Osteocyte (in vitro differentiated cells): ENCODE measurements around the gene SKA1. TPM values are rescaled to one million over a fixed set of nuclear protein-coding genes. Genes with fewer than 3 reads are reported as not detected.
A peak's percentile ranks its signal among the peaks of the same experiment; 100 is the strongest.

ENCODE experiments used
- DNase-seq: peaks from one replicate; pipeline ENCODE4 v3.0.0; 2021; ENCODE audit warnings: mixed read lengths; ENCODE audit not compliant: unreplicated experiment; ENCODE audit errors: extremely low spot score
- H3K27ac Mint-ChIP-seq: one replicate; pipeline ENCODE4 v1.8.0; 2021; ENCODE audit warnings: mild to moderate bottlenecking, mixed read lengths; ENCODE audit not compliant: unreplicated experiment
- H3K27me3 Mint-ChIP-seq: one replicate; pipeline ENCODE4 v1.8.0; 2021; ENCODE audit warnings: mixed read lengths; ENCODE audit not compliant: unreplicated experiment
- H3K36me3 Mint-ChIP-seq: one replicate; pipeline ENCODE4 v1.8.0; 2021; ENCODE audit warnings: mixed read lengths; ENCODE audit not compliant: unreplicated experiment
- H3K4me1 Mint-ChIP-seq: one replicate; pipeline ENCODE4 v1.8.0; 2021; ENCODE audit warnings: mixed read lengths; ENCODE audit not compliant: unreplicated experiment
- H3K4me3 Mint-ChIP-seq: one replicate; pipeline ENCODE4 v1.8.0; 2021; ENCODE audit warnings: mild to moderate bottlenecking, moderate library complexity, mixed read lengths; ENCODE audit not compliant: unreplicated experiment
- H3K9me3 Mint-ChIP-seq: one replicate; pipeline ENCODE4 v1.8.0; 2021; ENCODE audit warnings: mixed read lengths; ENCODE audit not compliant: unreplicated experiment
- CTCF ChIP-seq: fragments of 200-600 bp; sonication (generic); IDR thresholded peaks from 2 replicates; pipeline ENCODE4 v1.5.0; 2021; ENCODE audit warnings: antibody characterized with exemption, mild to moderate bottlenecking, moderate library complexity
- total RNA-seq: library from RNA; stranded (reverse); gene quantifications from 2 replicates; pipeline ENCODE4 v1.2.1, GENCODE V29; 2021

The SKA1 gene
- total RNA-seq, 1 donor from 2014 or later = 3.5 TPM

- H3K27ac Mint-ChIP-seq = no peak overlapping the region
- peaks cover 11% of the 10 kb centered on the region for H3K27me3 Mint-ChIP-seq
- DNase-seq = no peak
- H3K4me1 Mint-ChIP-seq = peaks cover 12% of the 10 kb centered on the region
- no peak for TF ChIP-seq CTCF
- H3K4me3 Mint-ChIP-seq = no peak overlapping the region
- H3K9me3 Mint-ChIP-seq = peaks cover 16% of the 10 kb centered on the region
- no peaks in the 10 kb centered on the region for H3K36me3 Mint-ChIP-seq
These were observed 2.1 kb upstream of the SKA1 start for GRCh38 chr18:50372743-50373142.

- Mint-ChIP-seq H3K9me3 (peaks cover 11% of the 10 kb centered on the region), H3K27me3 (peaks cover 2% of the 10 kb centered on the region), H3K4me3 (peak overlapping the region; percentile 78), H3K36me3 (no peaks in the 10 kb centered on the region), H3K4me1 (peaks cover 12% of the 10 kb centered on the region), H3K27ac (no peak overlapping the region)
- TF ChIP-seq CTCF = no peak
- no peak for DNase-seq
These were observed 1.2 kb upstream of the SKA1 start for GRCh38 chr18:50373561-50374219.

GRCh38 chr18:50374220-50374752 is 560 bp upstream of the SKA1 start:
- Mint-ChIP-seq H3K36me3 (no peaks in the 10 kb centered on the region), H3K4me3 (peak overlapping the region; percentile 78), H3K4me1 (peaks cover 12% of the 10 kb centered on the region), H3K27ac (peak overlapping the region; percentile 83), H3K27me3 (peaks cover 2% of the 10 kb centered on the region), H3K9me3 (peaks cover 11% of the 10 kb centered on the region)
- no peak for DNase-seq
- no peak for TF ChIP-seq CTCF

GRCh38 chr18:50377061-50377798 is 2.4 kb downstream of the SKA1 start:
- Mint-ChIP-seq H3K27ac (no peak overlapping the region), H3K9me3 (no peaks in the 10 kb centered on the region), H3K4me3 (no peak overlapping the region), H3K27me3 (no peaks in the 10 kb centered on the region), H3K36me3 (no peaks in the 10 kb centered on the region), H3K4me1 (peaks cover 12% of the 10 kb centered on the region)
- no peak for TF ChIP-seq CTCF
- no peak for DNase-seq

- H3K36me3 Mint-ChIP-seq = peaks cover 3% of the 10 kb centered on the region
- DNase-seq = no peak
- no peaks in the 10 kb centered on the region for H3K4me1 Mint-ChIP-seq
- H3K4me3 Mint-ChIP-seq = no peak overlapping the region
- TF ChIP-seq CTCF = no peak
- no peak overlapping the region for H3K27ac Mint-ChIP-seq
- H3K27me3 Mint-ChIP-seq = no peaks in the 10 kb centered on the region
- H3K9me3 Mint-ChIP-seq = no peaks in the 10 kb centered on the region
These were observed 14.1 kb downstream of the SKA1 start for GRCh38 chr18:50388988-50389387.
